HepG2 (cell line): ENCODE data around the gene WTAP. TPM values are rescaled to one million over a fixed set of nuclear protein-coding genes. Genes with fewer than 3 reads are reported as not detected.

ENCODE experiments used
- ATF7-NPFF ChIP-seq: sonication (generic); formaldehyde crosslinking; IDR thresholded peaks from 2 replicates; pipeline ENCODE4 v1.8.1; 2023; ENCODE audit warnings: mild to moderate bottlenecking, low read depth, missing genetic modification reagents, moderate library complexity
- BORCS8-MEF2B ChIP-seq: sonication (generic); formaldehyde crosslinking; IDR thresholded peaks from 2 replicates; pipeline ENCODE4 v1.8.0; 2022; ENCODE audit warnings: mild to moderate bottlenecking, missing genetic modification reagents
- DR1 ChIP-seq: sonication (generic); formaldehyde crosslinking; IDR thresholded peaks from 2 replicates; pipeline ENCODE4 v1.8.0; 2021; ENCODE audit warnings: mild to moderate bottlenecking, missing genetic modification reagents, inconsistent platforms
- FLYWCH1 ChIP-seq: sonication (generic); formaldehyde crosslinking; IDR thresholded peaks from 2 replicates; pipeline ENCODE4 v1.8.1; 2023; ENCODE audit warnings: mild to moderate bottlenecking, missing genetic modification reagents
- KDM4B ChIP-seq: sonication (generic); formaldehyde crosslinking; IDR thresholded peaks from 2 replicates; pipeline ENCODE4 v1.4.0; 2020; ENCODE audit warnings: missing genetic modification reagents
- NFKB2 ChIP-seq: sonication (generic); formaldehyde crosslinking; IDR thresholded peaks from 2 replicates; pipeline ENCODE4 v1.4.0; 2020; ENCODE audit warnings: missing genetic modification reagents, borderline replicate concordance
- NONO ChIP-seq, 2 experiments: fragments of 450-650 bp in 1 of 2; sonication (generic) in 1 of 2; formaldehyde crosslinking in 1 of 2; IDR thresholded peaks in 1 of 2; conservative IDR thresholded peaks in 1 of 2; 2 replicates each; pipeline versions ENCODE4 v1.6.1 to v1.8.0; 2017 to 2022; ENCODE audit warnings: mild to moderate bottlenecking in 1 of 2, missing genetic modification reagents in 1 of 2, moderate library complexity in 1 of 2
- NR2F6 ChIP-seq, 2 experiments: IDR thresholded peaks; 2 replicates each; pipeline ENCODE4 v1.6.1; 2016; ENCODE audit warnings: antibody characterized with exemption in 1 of 2, mild to moderate bottlenecking in 1 of 2
- POGZ ChIP-seq: sonication (generic); formaldehyde crosslinking; IDR thresholded peaks from 2 replicates; pipeline ENCODE4 v1.4.0; 2020; ENCODE audit warnings: mild to moderate bottlenecking, missing genetic modification reagents
- SOX13 ChIP-seq, 3 experiments: fragments of 450-650 bp in 1 of 3; sonication (generic) in 1 of 3; formaldehyde crosslinking in 1 of 3; IDR thresholded peaks in 2 of 3; conservative IDR thresholded peaks in 1 of 3; 2 replicates each; pipeline versions ENCODE4 v1.5.0 to v1.6.1; 2016 to 2020; ENCODE audit warnings: antibody characterized with exemption in 1 of 3, mild to moderate bottlenecking in 1 of 3, missing compliant biosample characterization in 1 of 3, missing genetic modification reagents in 1 of 3, moderate library complexity in 1 of 3
- TBL1XR1 ChIP-seq: fragments of 150-350 bp; IDR thresholded peaks from 2 replicates; pipeline ENCODE4 v1.6.1; 2014; ENCODE audit warnings: borderline replicate concordance, low read length; ENCODE audit not compliant: partially characterized antibody
- THYN1 ChIP-seq: sonication (generic); formaldehyde crosslinking; IDR thresholded peaks from 2 replicates; pipeline ENCODE4 v1.8.1; 2023; ENCODE audit warnings: low read depth, mild to moderate bottlenecking, moderate library complexity, missing genetic modification reagents, borderline replicate concordance
- YEATS4 ChIP-seq: sonication (generic); formaldehyde crosslinking; IDR thresholded peaks from 2 replicates; pipeline ENCODE4 v1.4.0; 2020; ENCODE audit warnings: missing genetic modification reagents, borderline replicate concordance
- ZNF207 ChIP-seq: fragments of 450-650 bp; IDR thresholded peaks from 2 replicates; pipeline ENCODE4 v1.6.1; 2016; ENCODE audit warnings: antibody characterized with exemption, borderline replicate concordance
- ZNF234 ChIP-seq: sonication (generic); formaldehyde crosslinking; conservative IDR thresholded peaks from 2 replicates; pipeline ENCODE4 v1.5.1; 2020; ENCODE audit warnings: mild to moderate bottlenecking, missing genetic modification reagents
- ZNF260 ChIP-seq: sonication (generic); formaldehyde crosslinking; IDR thresholded peaks from 2 replicates; pipeline ENCODE4 v1.4.0; 2020; ENCODE audit warnings: missing genetic modification reagents, low read depth, mild to moderate bottlenecking, borderline replicate concordance
- ZNF558 ChIP-seq: sonication (generic); formaldehyde crosslinking; IDR thresholded peaks from 2 replicates; pipeline ENCODE4 v1.9.0; 2022; ENCODE audit warnings: mild to moderate bottlenecking, missing genetic modification reagents, borderline replicate concordance
- ZNF616 ChIP-seq: sonication (generic); formaldehyde crosslinking; IDR thresholded peaks from 2 replicates; pipeline ENCODE4 v1.5.0; 2020; ENCODE audit warnings: low read depth, mild to moderate bottlenecking, missing genetic modification reagents
- ZNF850 ChIP-seq: sonication (generic); formaldehyde crosslinking; conservative IDR thresholded peaks from 2 replicates; pipeline ENCODE4 v1.9.0; 2021; ENCODE audit warnings: mild to moderate bottlenecking, missing genetic modification reagents
- polyA plus RNA-seq, 8 experiments: library from polyadenylated mRNA; depleted of rRNA in 3 of 8; stranded (reverse) in 7 of 8; unstranded in 1 of 8; fragments of >200 nt; fragmentation: Illumina TruSeq in 4 of 8; extraction: Trizol in 4 of 8; gene quantifications; 2 replicates each; pipeline versions ENCODE4 v1.2.1 to v1.2.3, GENCODE V29; 2011 to 2016; ENCODE audit warnings: low read depth in 4 of 8, missing spikeins in 1 of 8, mixed read lengths in 1 of 8; ENCODE audit not compliant: insufficient read depth in 1 of 8
- total RNA-seq, 5 experiments: library from RNA; depleted of rRNA; stranded (reverse); fragments of >200 nt; fragmentation: Illumina TruSeq; extraction: Trizol; gene quantifications; 2 replicates each; pipeline ENCODE4 v1.2.3, GENCODE V29; 2016; ENCODE audit warnings: low read depth in 1 of 5
- TF ChIP-seq, protein P1 (sequence below): sonication (generic); formaldehyde crosslinking; IDR thresholded peaks from 2 replicates; pipeline ENCODE4 v1.8.1; 2023; ENCODE audit warnings: mild to moderate bottlenecking, inconsistent platforms, moderate library complexity, missing genetic modification reagents, borderline replicate concordance
- TF ChIP-seq, protein P2 (sequence below): sonication (generic); formaldehyde crosslinking; IDR thresholded peaks from 2 replicates; pipeline ENCODE4 v1.4.0; 2020; ENCODE audit warnings: mild to moderate bottlenecking, missing genetic modification reagents, borderline replicate concordance

WTAP gene
- total and polyA plus RNA-seq, 2 of the 13 experiments (the other 11 are each of a cell fraction or from before 2014, with no cell fraction given): 31.6 to 167 TPM

DNA sequence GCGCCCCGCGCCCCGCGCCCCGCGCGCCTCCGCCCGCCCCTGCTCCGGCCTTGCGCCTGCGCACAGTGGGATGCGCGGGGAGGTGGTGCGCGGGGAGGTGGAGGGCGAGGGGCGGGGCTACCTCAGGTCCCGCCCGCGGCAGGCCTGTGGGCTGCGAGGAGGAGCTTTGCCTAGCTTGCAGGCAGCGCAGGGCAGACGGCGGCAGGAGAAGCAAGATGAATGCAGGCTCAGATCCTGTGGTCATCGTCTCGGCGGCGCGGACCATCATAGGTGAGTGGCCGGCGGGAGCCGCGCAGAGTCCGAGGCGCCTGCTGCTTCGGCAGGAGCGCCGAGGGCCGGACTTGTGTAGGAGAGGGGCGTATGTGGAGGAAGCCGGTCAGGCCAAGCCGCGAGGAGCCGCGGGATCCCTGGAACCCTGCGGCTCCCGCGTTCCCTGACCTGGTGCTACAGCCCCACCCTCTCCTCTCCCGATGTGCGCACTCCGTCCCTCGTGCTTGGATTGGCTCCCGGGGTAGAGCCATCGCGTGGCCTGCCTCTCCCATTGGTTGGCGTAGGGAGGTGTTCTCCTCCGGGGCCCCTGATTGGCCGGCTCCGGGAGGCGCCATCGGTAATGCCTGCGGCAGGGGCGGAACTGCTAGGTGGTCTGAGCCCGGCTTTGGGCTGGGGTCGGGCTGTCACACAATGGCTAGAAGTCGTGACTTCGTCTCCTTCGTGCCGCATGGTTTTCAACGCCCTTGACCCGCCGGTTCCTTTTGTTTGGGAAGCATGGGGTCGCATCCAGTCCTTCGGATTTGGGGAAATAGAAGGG, 34.8 kb downstream of the WTAP start, which contains the start of gene ACAT2 (continued):
- TF ChIP-seq ZNF616 (CRISPR knock-in tag) (no peak; the same call in 1 of the 2 replicates), ZNF207 (no peak), SOX13 (IDR thresholded peaks at IDR 0.05) (peak; percentile 12; the same call in 1 of the 2 replicates), SOX13 (CRISPR knock-in tag; conservative IDR thresholded peaks at IDR 0.05 in 1 of 2, IDR thresholded peaks at IDR 0.05 in 1 of 2) (peak in 1 of 2 experiments; percentile 35; a peak in 1 of 4 replicates), POGZ (CRISPR knock-in tag) (peak; percentile 96), ATF7-NPFF (CRISPR knock-in tag) (peak; percentile 83), BORCS8-MEF2B (CRISPR knock-in tag) (peak; percentile 87), ZNF234 (CRISPR knock-in tag) (peak; percentile 44; the same call in 1 of the 2 replicates), ZNF850 (CRISPR knock-in tag) (no peak), FLYWCH1 (CRISPR knock-in tag) (no peak), ZNF558 (CRISPR knock-in tag) (peak; percentile 94), TBL1XR1 (no peak), YEATS4 (CRISPR knock-in tag) (peak; percentile 95), NFKB2 (CRISPR knock-in tag) (peak; percentile 89; the same call in 1 of the 2 replicates), DR1 (peak; percentile 90), KDM4B (peak; percentile 91), THYN1 (CRISPR knock-in tag) (0 out of 2 replicates have a peak, but pooled peaks have one; percentile 26), NR2F6 (IDR thresholded peaks at IDR 0.05) (no peak), NR2F6 (CRISPR knock-in tag; IDR thresholded peaks at IDR 0.05) (no peak), NONO (IDR thresholded peaks at IDR 0.05) (no peak), NONO (CRISPR knock-in tag; conservative IDR thresholded peaks at IDR 0.05) (peak; percentile 6; the same call in 1 of the 2 replicates), ZNF260 (peak; percentile 79; the same call in 1 of the 2 replicates)
- TF ChIP-seq, protein P1, sequence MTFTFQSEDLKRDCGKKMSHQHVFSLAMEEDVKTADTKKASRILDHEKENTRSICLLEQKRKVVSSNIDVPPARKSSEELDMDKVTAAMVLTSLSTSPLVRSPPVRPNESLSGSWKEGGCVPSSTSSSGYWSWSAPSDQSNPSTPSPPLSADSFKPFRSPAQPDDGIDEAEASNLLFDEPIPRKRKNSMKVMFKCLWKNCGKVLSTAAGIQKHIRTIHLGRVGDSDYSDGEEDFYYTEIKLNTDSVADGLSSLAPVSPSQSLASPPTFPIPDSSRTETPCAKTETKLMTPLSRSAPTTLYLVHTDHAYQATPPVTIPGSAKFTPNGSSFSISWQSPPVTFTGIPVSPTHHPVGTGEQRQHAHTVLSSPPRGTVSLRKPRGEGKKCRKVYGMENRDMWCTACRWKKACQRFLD (CRISPR knock-in tag): peak; percentile 88; the same call in 1 of the 2 replicates
- TF ChIP-seq, protein P2, sequence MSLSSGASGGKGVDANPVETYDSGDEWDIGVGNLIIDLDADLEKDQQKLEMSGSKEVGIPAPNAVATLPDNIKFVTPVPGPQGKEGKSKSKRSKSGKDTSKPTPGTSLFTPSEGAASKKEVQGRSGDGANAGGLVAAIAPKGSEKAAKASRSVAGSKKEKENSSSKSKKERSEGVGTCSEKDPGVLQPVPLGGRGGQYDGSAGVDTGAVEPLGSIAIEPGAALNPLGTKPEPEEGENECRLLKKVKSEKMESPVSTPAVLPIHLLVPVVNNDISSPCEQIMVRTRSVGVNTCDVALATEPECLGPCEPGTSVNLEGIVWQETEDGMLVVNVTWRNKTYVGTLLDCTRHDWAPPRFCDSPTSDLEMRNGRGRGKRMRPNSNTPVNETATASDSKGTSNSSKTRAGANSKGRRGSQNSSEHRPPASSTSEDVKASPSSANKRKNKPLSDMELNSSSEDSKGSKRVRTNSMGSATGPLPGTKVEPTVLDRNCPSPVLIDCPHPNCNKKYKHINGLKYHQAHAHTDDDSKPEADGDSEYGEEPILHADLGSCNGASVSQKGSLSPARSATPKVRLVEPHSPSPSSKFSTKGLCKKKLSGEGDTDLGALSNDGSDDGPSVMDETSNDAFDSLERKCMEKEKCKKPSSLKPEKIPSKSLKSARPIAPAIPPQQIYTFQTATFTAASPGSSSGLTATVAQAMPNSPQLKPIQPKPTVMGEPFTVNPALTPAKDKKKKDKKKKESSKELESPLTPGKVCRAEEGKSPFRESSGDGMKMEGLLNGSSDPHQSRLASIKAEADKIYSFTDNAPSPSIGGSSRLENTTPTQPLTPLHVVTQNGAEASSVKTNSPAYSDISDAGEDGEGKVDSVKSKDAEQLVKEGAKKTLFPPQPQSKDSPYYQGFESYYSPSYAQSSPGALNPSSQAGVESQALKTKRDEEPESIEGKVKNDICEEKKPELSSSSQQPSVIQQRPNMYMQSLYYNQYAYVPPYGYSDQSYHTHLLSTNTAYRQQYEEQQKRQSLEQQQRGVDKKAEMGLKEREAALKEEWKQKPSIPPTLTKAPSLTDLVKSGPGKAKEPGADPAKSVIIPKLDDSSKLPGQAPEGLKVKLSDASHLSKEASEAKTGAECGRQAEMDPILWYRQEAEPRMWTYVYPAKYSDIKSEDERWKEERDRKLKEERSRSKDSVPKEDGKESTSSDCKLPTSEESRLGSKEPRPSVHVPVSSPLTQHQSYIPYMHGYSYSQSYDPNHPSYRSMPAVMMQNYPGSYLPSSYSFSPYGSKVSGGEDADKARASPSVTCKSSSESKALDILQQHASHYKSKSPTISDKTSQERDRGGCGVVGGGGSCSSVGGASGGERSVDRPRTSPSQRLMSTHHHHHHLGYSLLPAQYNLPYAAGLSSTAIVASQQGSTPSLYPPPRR (CRISPR knock-in tag): peak; percentile 60
